ENCODE data around the gene RPUSD1. TPM values are rescaled to one million over a fixed set of nuclear protein-coding genes. Genes with fewer than 3 reads are reported as not detected.

Gene RPUSD1
- polyA plus RNA-seq, 1 donor (not counting 4 experiments of a cell fraction or from before 2014, with no cell fraction given) = 11.9 TPM

DNA sequence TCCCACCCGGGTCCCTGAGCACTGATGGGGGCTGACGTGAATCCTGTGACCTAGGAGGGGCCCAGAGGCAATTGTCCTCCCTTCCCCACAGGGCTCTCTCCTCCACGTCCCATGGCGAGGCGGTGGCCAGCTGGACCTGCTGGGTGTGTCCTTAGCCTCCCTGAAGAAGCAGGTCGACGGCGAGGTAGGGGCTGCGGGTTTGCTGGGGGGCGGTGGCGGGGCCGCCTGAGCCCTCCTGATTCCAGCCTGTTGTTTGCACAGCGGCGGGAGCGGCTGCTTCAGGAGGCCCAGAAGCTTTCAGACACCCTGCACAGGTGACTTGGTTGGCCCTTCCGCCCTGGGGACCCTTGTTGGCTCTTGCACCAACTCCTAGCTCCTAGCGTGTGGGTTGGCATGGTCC lies 1.9 kb upstream of the RPUSD1 start:
- H3K4me1 ChIP-seq (ENCODE audit: control insufficient read depth, extremely low read depth, insufficient read depth, low read length) = peaks cover 14% of the 10 kb centered on the region
- H3K36me3 ChIP-seq (ENCODE audit: control insufficient read depth in 2 of 2, extremely low read depth in 1 of 2, insufficient read depth in 2 of 2, low read length in 2 of 2) = peaks cover 5 to 12% of the 10 kb centered on the region in 2 experiments
- H3K79me2 ChIP-seq (ENCODE audit: control insufficient read depth, insufficient read depth, low read length) = peaks cover 27% of the 10 kb centered on the region
- no peak overlapping the region for H2AFZ ChIP-seq (ENCODE audit: control insufficient read depth, low read length)
- no peaks in the 10 kb centered on the region for H3K9me3 ChIP-seq (ENCODE audit: control insufficient read depth, low read depth, low read length)
- TF ChIP-seq, protein P1, sequence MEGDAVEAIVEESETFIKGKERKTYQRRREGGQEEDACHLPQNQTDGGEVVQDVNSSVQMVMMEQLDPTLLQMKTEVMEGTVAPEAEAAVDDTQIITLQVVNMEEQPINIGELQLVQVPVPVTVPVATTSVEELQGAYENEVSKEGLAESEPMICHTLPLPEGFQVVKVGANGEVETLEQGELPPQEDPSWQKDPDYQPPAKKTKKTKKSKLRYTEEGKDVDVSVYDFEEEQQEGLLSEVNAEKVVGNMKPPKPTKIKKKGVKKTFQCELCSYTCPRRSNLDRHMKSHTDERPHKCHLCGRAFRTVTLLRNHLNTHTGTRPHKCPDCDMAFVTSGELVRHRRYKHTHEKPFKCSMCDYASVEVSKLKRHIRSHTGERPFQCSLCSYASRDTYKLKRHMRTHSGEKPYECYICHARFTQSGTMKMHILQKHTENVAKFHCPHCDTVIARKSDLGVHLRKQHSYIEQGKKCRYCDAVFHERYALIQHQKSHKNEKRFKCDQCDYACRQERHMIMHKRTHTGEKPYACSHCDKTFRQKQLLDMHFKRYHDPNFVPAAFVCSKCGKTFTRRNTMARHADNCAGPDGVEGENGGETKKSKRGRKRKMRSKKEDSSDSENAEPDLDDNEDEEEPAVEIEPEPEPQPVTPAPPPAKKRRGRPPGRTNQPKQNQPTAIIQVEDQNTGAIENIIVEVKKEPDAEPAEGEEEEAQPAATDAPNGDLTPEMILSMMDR (optimal IDR thresholded peaks at IDR 0.05 in 1 of 3, IDR thresholded peaks at IDR 0.05 in 1 of 3, conservative IDR thresholded peaks at IDR 0.05 in 1 of 3; ENCODE audit: extremely low read depth in 1 of 3, insufficient read depth in 2 of 3, low read length in 3 of 3) = no peak
- no peak for TF ChIP-seq EZH2 (IDR thresholded peaks at IDR 0.05; ENCODE audit: low read length)
- H3K4me2 ChIP-seq (ENCODE audit: control insufficient read depth, extremely low read depth, insufficient read depth, low read depth, low read length) = no peak overlapping the region
- dilution Hi-C loops (cut with MboI; ENCODE audit: extremely low pct_ligation_motif_present, low sequenced_read_pairs) = no loop called here
- FAIRE-seq (no peak), DNase-seq (ENCODE audit: low read depth, low spot score) (no peak)
- no peaks in the 10 kb centered on the region for H3K27me3 ChIP-seq (ENCODE audit: control insufficient read depth, extremely low read depth, insufficient read depth, low read length)
- H3K27ac ChIP-seq (ENCODE audit: control insufficient read depth, insufficient read depth, low read length) = no peak overlapping the region
- no peak overlapping the region for H3K4me3 ChIP-seq (ENCODE audit: control insufficient read depth in 2 of 3, extremely low read depth in 1 of 3, insufficient read depth in 2 of 3, low read depth in 1 of 3, low read length in 3 of 3)
- H3K9ac ChIP-seq (ENCODE audit: control insufficient read depth, extremely low read depth, insufficient read depth, low read length) = no peak overlapping the region
- no peaks in the 10 kb centered on the region for H3K9me1 ChIP-seq (ENCODE audit: control insufficient read depth, extremely low read depth, insufficient read depth, low read length)
- H4K20me1 ChIP-seq (ENCODE audit: control insufficient read depth, extremely low read depth, insufficient read depth, low read length) = peaks cover 3% of the 10 kb centered on the region

DNA sequence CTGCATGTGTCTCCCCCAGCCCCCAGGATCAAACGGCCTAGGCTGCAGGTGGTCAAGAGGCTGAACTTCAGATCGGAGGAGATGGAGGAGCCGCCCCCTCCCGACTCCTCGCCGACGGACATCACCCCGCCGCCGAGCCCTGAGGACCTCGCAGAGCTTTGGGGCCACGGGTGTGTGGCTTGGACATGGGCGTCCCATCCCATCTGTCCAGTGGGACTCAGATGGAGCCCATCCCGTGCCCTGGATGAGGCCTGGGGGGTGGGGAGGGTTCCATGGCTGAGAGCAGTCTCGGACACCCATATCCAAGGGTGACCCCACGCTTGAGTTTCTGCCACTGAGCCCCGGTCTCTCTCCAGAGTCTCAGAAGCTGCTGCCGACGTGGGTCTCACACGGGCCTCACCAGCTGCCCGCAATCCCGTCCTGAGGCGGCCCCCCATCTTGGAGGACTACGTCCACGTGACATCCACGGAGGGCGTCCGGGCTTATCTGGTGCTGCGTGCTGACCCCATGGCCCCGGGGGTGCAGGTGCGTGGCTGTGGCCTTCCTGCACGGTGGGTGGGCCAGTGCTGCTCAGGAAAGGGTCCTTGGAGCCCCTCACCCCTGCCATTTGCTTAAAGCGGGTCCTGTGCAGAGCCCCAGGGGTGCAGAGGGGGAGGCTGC lies 1.1 kb upstream of the RPUSD1 start:
- FAIRE-seq (no peak), DNase-seq (ENCODE audit: low read depth, low spot score) (no peak)
- Histone ChIP-seq H2AFZ (ENCODE audit: control insufficient read depth, low read length) (no peak overlapping the region), H3K4me1 (ENCODE audit: control insufficient read depth, extremely low read depth, insufficient read depth, low read length) (peaks cover 14% of the 10 kb centered on the region), H4K20me1 (ENCODE audit: control insufficient read depth, extremely low read depth, insufficient read depth, low read length) (peaks cover 7% of the 10 kb centered on the region), H3K4me2 (ENCODE audit: control insufficient read depth, extremely low read depth, insufficient read depth, low read depth, low read length) (peak overlapping the region; percentile 76), H3K9me3 (ENCODE audit: control insufficient read depth, low read depth, low read length) (no peaks in the 10 kb centered on the region), H3K9ac (ENCODE audit: control insufficient read depth, extremely low read depth, insufficient read depth, low read length) (peak overlapping the region; percentile 76), H3K79me2 (ENCODE audit: control insufficient read depth, insufficient read depth, low read length) (peaks cover 27% of the 10 kb centered on the region), H3K4me3 (ENCODE audit: control insufficient read depth in 2 of 3, extremely low read depth in 1 of 3, insufficient read depth in 2 of 3, low read depth in 1 of 3, low read length in 3 of 3) (peak overlapping the region; percentile 74 to 82 (median 76)), H3K27ac (ENCODE audit: control insufficient read depth, insufficient read depth, low read length) (no peak overlapping the region), H3K36me3 (ENCODE audit: control insufficient read depth in 2 of 2, extremely low read depth in 1 of 2, insufficient read depth in 2 of 2, low read length in 2 of 2) (peaks cover 5 to 12% of the 10 kb centered on the region in 2 experiments), H3K27me3 (ENCODE audit: control insufficient read depth, extremely low read depth, insufficient read depth, low read length) (no peaks in the 10 kb centered on the region), H3K9me1 (ENCODE audit: control insufficient read depth, extremely low read depth, insufficient read depth, low read length) (no peaks in the 10 kb centered on the region)
- TF ChIP-seq, protein P1 (optimal IDR thresholded peaks at IDR 0.05 in 1 of 3, IDR thresholded peaks at IDR 0.05 in 1 of 3, conservative IDR thresholded peaks at IDR 0.05 in 1 of 3; ENCODE audit: extremely low read depth in 1 of 3, insufficient read depth in 2 of 3, low read length in 3 of 3) = no peak
- TF ChIP-seq EZH2 (IDR thresholded peaks at IDR 0.05; ENCODE audit: low read length) = no peak
- dilution Hi-C loops (cut with MboI; ENCODE audit: extremely low pct_ligation_motif_present, low sequenced_read_pairs) = no loop called here

Data from keratinocyte (primary cell).